AML-193 (cell line): ENCODE data around the gene CAPS2.

Experiments
- DNase-seq, 2 experiments: peaks; one replicate each; lab custom pipeline; 2025; lab: John Stamatoyannopoulos, UW

CAPS2 gene

DNA sequence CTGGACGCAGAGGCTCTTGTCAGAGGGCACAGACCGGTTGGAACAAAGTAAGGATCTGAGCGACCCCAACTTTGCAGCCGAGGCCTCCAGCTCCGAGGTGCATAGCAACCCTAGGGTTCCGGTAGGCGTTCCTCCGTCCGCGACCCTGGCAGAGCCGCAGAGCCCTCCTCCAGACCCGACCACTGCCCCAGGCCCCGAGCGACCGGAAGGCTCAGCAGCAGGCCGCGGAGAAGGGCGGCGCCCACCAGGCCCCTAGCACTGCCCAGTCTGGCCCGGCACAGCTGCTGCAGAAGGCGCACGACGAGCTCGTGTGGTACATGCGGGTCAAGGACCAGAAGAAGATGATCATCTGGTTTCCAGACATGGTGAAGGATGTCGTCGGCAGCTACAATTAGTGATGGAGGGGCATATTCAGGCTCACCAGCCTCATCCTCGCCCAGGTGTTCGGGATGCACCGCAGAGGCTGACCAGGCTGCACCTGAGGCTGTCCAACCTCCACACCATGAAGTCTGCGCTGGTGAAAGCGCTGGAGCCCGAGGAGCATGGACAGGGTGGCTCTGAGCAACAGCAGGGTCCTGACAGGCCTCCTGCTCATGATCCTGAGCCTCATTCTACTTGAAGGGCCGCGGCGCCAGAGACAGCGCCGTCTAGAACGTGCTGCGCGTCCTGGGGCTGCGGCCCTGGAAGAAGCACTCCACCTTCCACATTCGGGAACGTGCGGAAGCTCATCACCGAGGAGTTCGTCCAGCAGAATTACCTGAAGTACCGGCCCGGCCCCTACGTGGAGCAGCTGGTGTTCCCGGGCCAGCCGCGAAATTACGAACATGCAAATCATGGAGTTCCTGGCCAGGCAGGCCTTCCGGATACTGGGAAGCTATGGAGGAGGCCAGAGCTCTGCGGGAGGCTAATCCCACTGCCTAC lies 24.5 kb downstream of the CAPS2 start:
- no peak for DNase-seq

DNA sequence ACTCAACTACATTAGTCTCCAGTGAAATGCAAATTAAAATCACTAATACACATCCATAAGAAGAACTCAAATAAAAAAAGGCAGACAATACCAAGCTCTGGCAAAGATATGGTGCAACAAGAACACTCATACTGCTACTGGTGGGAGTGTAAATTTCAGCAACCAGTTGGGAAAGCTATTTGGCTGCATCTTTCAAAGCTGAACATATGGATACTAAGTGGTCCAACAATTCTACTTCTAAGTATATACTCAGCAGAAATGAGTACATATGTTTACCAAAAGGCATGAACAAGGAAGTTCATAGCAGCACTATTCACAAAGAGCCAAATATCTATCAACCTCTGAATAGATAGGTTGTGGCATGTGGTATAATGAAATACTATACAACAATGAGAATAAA lies 27.3 kb downstream of the CAPS2 start:
- DNase-seq, result no peak

DNA sequence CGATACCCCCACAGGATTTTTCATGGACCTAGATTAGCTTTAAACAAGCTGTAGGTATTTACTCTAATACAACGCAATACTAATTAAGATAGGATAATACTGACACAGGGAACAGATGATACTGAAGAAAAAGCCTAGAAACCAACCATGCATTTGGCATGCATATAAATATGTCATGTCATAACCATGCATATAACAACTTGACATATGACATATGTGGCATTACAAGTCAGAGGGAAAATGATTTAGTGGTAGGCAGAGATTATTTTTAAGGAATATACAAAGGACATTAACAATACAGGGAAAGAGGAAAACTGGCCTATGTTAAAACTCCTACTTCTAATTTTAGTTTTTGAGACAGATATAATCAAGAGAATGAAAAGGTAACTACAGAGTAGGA lies 27.9 kb downstream of the CAPS2 start:
- DNase-seq, result no peak

DNA sequence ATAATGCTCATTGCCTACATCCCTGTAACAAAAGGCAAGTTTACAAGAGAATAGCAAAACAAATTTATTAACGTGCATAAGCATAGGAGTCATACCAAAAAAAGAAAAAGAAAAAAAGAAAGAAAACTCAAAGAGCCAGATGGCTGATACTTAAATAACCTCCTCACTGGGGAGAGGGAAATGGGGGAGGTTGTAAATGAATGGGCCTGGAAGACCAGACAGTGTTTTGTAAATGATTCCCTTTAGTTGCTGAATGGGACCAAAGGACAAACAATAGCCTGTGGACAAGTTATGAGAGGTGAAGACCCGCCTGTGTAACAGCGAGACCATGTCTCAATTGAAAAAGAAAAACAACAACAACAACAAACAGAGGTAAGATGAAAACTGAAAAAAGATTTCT lies 35.3 kb downstream of the CAPS2 start:
- DNase-seq, result no peak

DNA sequence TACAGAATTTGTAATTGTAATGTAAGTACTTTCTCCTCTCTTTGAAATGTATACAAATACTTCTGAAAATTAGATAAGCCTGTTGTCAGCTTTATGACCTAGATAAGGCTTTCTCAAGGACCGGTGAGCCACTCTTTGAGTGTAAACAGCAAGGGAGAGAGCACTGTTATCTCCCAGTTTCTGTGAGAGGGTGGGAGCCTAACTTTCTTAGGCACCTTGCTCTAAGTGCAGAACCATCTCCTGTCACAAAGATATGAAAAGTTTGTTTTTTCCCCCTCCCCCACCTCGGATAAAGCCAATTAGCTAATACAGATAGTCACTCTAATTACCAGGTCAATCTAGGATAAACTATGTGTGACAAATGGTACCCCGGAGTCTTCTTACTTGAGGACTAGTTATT lies 35.8 kb downstream of the CAPS2 start:
- no peak for DNase-seq

DNA sequence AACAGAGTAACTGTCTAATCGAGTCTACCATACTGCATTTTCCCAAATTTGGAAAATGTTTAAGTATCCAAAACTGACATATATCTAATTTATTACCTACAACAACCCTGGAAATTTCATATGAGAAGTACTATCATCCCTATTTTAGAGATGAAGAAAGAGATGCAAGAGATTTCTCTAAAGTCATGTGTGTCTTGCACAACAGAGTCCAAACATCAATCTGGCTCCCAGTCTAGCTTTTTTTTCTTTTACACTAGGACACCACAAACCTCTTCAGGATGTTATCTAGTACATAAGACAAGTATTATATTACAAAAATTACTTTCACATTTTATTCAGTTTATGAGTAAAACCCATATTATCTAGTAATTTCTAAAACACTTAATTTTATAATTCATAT lies 39.1 kb downstream of the CAPS2 start:
- DNase-seq, result no peak

DNA sequence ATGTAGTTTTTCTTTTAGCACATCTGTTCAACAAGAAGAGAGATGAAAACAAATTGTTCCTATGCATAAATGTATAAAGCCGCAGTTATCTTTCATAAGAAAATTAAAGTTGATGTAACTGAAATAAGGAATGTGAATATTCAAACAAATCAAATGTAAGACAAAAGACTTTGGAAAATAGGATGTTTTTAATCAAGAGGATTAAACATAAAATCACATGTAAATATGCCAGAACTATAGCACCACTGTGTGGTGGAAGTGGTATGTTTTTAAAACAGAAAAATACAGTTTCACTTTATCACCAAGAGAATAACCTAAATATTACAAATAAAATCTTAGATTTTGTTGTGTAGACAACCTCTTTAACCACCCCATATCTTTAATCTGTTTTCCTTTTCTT lies 40.4 kb downstream of the CAPS2 start:
- peak in 1 of 2 experiments; percentile 13 for DNase-seq

DNA sequence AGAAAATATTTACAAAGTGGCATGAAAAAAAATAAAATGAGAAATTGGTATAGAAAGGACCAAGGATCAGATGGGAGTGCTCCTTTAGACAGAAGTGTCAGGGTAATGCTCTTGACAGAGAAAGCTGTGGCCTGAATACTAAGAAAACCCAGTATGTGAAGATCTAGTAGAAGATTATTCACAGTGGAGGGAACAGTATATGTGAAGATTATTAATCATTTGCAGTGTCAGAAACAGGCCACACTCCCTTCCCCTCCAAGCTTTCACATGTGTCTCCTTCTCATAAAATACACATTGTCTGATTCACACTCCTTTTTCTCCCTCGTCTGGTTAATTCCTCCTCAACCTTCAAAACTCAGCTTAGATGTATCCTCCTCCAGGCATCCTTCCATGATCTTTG lies 41.3 kb downstream of the CAPS2 start:
- no peak for DNase-seq

DNA sequence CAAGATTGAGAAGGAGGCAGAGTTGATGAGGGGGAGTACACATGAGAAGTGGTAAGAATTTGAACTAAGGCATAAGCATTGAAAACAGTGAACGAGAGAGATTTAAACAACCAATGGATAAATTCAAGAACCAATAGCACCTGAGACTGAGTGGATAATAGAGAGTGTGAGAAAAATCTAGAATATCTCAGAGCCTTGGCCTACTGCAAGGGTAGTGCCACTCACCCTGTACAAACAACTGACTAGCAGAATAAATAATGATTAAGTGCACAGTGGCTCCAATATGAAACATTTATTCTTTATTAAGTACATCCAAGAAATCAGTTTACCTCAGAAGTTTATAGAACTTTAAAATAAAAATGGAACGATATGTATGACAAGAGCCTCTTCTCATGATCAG lies 54.4 kb downstream of the CAPS2 start:
- DNase-seq, result no peak

DNA sequence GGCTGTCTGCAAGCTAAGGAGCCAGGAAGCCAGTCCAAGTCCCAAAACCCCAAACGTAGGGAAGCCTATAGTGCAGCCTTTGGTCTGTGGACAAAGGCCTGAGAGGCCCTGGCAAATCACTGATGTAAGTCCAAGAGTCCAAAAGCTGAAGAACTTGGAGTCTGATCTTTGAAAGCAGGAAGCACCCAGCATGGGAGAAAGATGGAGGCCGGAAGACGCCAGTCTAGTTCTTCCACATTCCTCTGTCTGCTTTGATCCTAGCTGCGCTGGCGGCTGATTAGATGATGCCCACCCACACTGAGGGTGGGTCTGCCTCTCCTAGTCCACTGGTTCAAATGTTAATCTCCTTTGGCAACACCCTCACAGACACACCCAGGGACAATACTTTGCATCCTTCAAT lies 58.5 kb downstream of the CAPS2 start:
- DNase-seq, result no peak

DNA sequence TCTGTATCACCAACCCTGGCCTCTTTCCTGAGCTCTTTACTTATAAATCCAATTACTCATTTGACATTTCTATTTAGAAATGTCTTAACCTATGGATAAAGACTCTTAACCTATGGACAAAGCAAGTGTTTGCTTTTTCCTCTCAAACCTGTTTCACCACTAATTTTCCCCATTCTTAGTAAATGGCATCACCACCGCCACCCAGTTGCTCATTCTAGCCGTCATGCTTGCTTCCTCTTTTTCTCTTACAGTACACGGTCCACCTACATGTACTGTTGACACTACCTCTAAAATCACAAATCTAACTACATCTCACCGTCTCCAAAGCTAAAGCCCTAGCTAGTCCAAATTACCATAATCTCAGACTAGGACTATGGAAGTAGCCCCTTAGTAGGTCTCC lies 60.0 kb downstream of the CAPS2 start:
- DNase-seq, result no peak

DNA sequence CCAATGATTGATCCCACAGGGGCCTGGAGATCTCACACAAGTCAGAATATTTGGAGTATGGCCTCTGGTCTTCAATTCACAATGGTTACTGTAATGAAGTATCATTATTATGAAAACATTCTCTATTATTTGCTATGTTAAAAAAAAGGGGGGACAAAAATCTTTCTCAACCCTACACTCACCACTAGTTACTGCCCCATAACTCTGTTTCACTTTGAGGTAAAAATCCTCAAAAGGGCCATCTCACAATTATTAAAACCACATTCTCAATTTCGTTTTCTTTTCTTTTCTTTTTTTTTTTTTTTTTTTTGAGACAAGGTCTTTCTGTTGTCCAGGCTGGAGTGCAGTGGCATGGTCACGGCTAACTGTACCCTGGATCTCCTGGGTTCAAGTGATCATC lies 60.9 kb downstream of the CAPS2 start:
- DNase-seq, result no peak

DNA sequence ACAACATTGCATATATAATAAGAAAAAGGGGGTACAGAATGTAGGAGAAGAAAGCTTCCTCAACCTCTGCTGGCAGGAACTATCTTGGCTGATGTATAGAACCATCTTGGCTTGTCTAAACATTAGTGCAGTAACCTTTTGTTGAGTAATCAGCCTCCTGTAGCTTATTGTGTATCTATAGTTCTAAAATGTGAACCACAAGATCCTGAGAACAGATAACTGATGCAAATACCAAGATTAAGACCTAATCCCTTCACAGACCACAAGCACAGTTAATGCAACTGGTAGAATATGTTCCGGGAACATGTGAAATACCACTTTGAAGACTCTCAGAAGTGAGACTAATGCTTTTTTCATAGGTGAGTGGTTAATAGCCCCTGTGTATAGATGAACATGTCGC lies 69.8 kb downstream of the CAPS2 start:
- DNase-seq, result no peak

DNA sequence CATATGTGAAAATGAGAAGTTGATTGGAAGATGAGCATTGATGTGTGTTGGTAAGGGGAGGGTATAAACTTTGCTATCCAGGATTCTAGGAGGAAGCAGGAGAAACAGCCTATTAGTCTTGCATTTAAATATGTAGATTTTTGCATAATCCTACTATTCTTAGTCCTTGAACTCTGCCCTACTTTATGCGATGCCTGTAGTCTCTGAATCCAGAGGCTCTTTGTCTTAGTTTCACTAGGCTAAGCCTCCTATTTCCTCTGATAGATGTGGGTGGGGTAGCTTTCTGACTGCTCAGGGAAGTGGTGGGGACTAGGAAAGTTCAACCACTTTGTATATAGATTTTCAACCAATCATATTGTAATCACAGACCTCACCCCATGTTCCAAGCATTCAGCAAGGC lies 71.0 kb downstream of the CAPS2 start:
- no peak for DNase-seq

DNA sequence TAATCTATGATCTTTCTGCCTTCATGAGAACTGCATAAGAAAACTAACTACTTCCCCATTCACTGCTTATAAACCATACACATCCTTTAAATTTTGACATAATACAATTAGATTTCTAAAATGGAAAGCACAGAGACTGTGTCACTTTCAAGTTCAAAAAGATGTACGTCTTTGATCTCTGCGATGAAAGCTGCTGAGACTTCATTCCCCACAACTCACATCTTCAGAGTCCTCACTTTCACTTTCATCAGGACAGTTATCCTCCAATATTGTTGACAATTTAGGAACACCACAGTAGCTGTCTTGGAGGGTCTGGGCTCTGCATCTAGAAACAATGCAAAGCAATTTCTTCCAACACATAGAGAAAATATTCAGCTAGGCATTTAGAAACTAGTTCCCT lies 72.6 kb downstream of the CAPS2 start:
- DNase-seq, result no peak

DNA sequence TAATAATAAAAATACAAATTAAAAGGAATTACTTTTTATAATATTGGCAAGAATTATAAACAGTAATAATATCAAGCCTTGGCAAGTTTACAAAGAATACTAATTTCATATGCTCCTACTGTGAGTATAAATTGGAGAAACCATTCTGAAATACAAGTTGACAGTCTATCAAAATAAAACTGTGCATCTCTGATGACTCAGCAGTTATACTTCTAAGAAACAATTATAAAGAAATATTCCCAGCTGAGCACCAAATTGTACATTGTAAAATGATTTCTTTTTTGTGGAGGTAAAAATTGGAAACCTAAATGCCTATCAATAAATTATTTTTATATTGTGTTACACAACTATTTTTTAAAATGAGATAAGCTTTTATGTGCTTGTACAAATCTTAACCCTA lies 85.0 kb downstream of the CAPS2 start:
- DNase-seq, result no peak

DNA sequence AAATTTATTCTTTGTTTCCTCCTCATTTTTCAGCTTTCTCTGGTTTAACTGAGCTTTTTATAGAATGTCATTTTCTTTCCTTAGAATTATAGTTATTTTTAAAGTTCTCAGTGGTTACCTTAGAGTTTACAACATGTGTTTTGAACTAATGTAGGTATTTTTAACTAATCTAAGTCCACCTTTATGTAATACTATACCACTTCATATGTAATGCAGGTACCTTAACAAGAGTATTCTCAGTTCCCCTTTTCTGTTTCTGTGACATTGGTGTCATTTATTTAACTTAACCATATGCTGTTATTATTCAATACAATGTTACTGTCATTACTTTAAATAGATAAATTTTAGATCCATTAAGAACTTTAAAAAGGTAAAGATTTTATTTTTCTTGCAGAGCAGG lies 90.1 kb downstream of the CAPS2 start:
- no peak for DNase-seq

DNA sequence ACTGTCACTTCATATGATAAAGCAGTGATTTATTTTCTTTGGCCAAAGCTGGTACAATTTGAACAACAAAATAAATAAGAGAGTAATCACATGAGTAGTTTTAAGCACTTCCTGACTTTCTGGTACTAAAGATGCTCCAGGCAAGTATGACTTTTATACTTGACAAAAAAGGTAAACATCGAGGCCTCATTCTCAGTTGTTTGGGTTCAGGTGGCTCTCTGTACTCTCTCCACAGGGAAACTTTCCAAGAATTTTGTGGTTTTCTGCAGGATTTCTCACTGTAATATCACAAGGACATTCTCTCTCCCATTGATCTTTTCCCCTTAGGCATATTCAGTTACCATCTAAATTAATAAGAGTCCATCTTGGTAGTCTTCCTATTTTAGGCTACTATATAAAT lies 93.9 kb downstream of the CAPS2 start:
- no peak for DNase-seq

DNA sequence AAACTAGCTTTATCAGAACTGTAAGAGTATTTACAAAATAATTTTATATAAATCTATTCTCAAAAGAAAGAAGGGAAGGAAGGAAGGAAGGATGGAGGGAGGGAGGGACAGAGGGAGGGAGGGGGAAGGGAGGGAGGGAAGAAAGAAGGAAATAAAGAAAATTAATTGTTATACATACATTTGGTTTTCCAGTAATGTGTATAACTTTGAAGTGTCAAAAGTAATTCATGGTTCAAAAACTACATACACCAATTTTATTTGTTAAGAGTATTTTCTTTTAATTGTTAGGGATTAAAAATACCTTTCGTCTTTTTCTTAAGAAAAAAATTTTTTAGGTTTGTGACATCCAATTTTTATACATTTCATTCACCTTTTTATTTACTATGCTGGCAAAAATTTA lies 103.0 kb downstream of the CAPS2 start:
- DNase-seq, result no peak
